Coronary artery (tissue), 2 donors: Measurements from ENCODE around the gene SYT7.

Experiments used
- DNase-seq: peaks from one replicate; pipeline ENCODE4 v3.0.0-alpha.2; 2017; ENCODE audit warnings: low spot score
- H3K27ac ChIP-seq, 2 donors: fragments of 200-600 bp; sonication (generic); one replicate each; pipeline ENCODE4 v1.5.1; 2016 to 2019
- H3K4me3 ChIP-seq: fragments of 200-600 bp; sonication (generic); 2 replicates; pipeline ENCODE4 v1.5.1; 2016; ENCODE audit warnings: mild to moderate bottlenecking, moderate library complexity
- CTCF ChIP-seq: fragments of 200-600 bp; sonication (generic); IDR thresholded peaks from one replicate; pipeline ENCODE4 v1.5.1; 2019; ENCODE audit warnings: antibody characterized with exemption

The SYT7 gene

DNA sequence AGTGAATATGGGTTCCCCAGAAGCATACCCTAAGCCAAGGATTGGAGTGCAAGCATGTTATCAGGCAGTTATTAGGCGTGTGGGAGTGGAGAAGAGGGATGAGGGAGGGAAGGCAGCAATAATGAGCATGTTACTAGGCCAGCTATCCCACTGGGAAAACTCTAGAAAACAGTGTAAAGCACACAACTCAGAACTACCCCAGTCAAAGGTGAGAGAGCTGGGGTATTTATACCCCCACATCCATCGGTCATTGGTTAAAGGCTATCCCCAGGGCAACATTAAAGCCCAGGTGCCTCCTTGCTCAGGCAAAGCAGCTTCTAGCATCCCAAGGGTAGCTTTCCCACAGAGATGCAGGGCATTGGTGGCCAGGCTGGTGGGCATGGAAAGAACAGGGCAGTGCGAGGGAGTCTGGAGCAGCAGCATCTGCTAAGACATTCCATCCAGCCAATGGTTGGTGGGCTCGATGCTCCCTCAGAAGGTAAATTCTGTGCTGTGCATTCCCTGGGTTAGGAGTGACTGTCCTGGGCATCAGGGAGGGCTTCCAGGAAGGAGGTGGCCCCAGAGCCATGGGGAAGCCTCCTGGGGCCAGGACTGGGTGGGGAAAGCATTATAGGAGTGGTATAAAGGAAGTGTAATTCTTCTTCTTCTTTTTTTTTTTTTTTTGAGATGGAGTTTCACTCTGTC, 93.4 kb downstream of the SYT7 start:
- no peak for TF ChIP-seq CTCF
- Histone ChIP-seq H3K27ac (no peak overlapping the region), H3K4me3 (no peak overlapping the region)
- no peak for DNase-seq

DNA sequence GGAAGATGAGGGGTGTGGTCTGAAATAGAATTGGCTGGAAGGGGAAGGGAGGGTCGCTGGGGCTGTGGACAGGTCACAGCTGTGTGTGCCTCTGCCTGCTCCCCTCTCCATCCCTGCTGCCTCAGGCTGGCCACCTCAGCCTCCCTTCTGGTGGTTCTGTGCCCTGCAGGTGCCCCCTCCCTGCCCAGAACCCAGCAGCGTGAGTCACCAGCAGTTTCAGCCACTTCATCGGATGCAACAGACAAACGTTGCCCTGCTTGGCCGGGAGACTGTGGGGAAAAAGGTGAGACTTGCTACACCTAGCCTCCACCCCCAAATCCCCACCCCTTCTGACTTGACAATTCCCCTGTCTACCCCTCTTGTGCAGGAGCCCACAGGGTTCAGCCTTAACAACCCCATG, 94.1 kb downstream of the SYT7 start:
- H3K27ac ChIP-seq, result no peak overlapping the region
- no peak for DNase-seq
- H3K4me3 ChIP-seq, result no peak overlapping the region
- no peak for TF ChIP-seq CTCF

- no peak for DNase-seq
- Histone ChIP-seq H3K4me3 (no peak overlapping the region), H3K27ac (no peak overlapping the region)
- TF ChIP-seq CTCF, result no peak
Observed at GRCh38 chr11:61486011-61486620, 94.8 kb downstream of the SYT7 start.

DNA sequence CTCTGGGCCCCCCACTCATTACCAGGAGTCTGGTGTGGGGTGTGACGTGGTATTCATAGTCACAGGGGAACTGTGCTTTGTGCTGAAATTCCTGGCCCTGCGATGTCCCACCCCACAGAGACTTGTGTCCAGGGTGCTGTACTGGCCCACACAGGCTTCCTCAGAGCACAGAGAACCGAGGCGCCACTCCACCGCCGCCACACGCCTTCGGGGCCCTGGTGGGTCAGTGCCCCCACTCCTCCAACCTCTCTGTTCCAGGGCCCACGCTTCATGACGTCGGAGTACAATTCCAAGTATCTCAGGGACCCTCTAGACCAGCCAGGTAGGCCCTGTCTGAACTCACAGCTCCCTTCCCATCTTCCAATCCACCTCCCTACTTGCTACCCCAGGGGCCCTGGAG, 95.8 kb downstream of the SYT7 start:
- H3K4me3 ChIP-seq, result no peak overlapping the region
- no peak for TF ChIP-seq CTCF
- no peak for DNase-seq
- no peak overlapping the region for H3K27ac ChIP-seq

DNA sequence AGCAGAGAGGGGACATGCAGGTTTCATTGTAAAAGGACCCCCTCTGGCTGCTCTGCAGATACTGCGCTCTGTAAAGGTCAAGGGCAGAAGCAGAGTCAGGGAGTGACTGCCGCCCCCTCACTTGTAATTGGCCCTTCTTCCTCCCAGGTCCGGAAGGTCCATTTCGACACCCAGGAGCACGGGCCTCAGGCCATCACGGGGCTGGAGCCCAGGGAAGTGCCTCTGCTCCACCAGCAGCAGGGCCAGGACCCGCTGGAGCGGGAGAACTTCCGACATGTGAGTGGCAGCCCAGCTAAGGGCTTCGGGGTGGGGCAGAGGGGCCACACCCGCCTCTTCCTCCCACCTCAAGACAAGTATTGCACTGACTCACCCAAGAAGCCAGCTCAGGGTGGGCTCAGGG, 96.3 kb downstream of the SYT7 start:
- Histone ChIP-seq H3K4me3 (no peak overlapping the region), H3K27ac (no peak overlapping the region)
- DNase-seq, result no peak
- TF ChIP-seq CTCF, result no peak

DNA sequence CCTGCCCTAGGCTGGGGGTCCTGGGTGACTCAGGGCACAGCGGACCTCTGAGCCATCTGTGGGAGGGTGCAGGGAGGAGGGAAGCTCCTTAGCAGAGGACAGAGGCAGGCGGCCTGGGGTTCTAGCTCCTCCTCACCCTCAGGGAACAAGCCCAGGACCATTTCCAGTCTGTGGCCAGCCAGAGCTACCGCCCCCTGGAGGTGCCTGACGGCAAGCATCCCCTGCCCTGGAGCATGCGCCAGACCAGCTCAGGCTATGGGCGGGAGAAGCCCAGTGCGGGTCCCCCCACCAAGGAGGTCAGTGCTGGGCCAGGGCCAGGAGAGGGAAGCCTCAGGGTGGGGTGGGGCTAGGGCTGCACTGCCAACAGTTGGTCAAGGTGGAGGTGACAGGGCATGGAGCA, 98.4 kb downstream of the SYT7 start:
- no peak overlapping the region for H3K4me3 ChIP-seq
- TF ChIP-seq CTCF, result no peak
- no peak overlapping the region for H3K27ac ChIP-seq
- DNase-seq, result no peak

GRCh38 chr11:61481806-61482205, 99.1 kb downstream of the SYT7 start:
- Histone ChIP-seq H3K27ac (no peak overlapping the region), H3K4me3 (no peak overlapping the region)
- no peak for TF ChIP-seq CTCF
- no peak for DNase-seq
